NCI-H748 (cell line): Measurements from ENCODE around the gene WDFY3.

ENCODE experiments used
- DNase-seq: peaks from one replicate; lab custom pipeline; 2025; ENCODE audit not compliant: unreplicated experiment; lab: John Stamatoyannopoulos, UW

WDFY3 gene

DNA sequence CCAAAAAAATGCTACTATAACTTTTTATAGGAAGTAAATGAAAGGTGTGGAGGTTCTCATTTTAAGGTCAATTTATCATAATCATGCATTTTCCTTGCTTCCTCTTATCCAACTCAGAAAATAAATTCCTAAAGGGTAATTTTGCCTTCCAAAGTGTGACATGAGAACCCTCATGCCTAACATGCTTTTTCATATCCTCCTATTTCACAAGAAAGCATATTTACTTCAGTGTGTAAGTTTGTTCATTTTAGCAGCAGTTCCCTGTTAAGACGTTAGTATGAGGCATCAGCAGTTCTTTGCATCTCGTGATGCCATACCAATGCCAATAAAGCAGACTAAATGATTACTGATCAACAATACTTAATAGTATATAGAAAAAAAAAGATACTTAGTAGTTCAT, 18.4 kb downstream of the WDFY3 start:
- no peak for DNase-seq

DNA sequence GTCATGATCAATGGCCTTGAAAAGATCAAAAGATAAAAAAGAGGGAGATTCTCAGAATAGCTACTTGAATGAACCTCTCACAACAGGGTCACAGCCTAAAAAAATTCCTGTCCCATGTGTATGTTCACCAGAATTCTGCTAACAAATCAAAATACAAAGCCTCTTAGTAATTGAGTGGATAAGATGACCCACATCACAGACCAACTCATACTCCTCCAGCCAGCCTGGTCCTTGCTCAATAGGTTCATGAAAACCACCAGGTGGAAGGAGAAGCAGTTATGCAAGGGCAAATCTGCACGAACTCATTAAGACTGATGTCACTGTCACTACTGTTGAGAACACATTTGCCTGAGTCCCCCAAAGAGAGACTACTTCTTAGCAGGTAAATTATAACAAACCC, 21.5 kb downstream of the WDFY3 start:
- no peak for DNase-seq

DNA sequence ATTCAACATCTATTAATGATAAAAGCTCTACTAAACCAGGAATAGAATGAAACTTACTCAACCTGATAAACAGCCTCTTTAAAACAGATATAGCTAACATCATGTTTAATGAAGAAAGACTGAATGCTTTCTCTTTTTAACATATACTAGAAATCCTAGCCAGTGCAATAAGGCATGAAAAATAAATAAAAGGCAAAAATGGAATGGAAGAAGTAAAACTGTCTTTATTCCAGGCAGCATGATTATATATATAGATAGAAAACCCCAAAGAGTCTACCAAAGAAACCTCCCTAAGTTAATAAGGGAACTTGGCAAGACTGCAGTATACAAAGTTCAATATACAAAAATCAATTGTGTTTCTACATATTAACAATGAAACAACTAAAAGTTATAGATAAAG, 25.5 kb downstream of the WDFY3 start:
- DNase-seq: no peak

DNA sequence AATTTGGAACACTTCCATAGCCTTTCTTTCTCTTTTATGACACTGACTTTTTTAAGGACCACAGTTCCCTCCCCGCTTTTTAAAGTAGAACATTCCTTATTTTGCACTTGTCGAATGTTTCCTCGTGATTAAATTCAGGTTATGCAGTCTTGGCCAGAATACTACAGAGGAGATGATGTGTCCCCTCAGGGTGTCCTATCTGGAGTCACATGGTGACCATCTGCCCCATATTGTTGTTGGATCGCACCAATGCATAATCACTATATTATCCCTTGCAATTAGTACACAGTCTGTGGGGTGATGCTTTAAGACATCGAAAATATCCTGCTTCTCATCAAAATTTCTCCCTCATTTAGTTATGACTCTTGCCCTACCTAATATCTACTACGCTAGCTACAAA, 27.4 kb downstream of the WDFY3 start:
- no peak for DNase-seq

DNA sequence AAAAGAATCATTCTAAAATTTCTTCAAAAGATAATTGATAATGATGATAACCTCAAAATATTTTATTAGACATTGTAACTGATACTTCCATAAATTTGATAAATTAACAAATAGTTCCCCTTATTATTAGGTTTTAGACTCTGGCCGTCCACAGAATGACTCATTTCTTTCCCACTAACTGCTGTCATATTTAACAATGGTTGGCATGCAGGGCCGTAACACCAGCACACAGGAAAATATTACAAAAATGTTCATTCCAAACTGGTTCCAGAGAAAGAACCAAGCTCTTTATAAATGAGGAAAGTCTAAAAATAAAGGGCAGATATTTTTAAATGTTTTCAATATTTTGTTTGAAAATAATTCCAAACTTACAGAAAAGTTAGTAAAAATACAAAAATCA, 28.2 kb downstream of the WDFY3 start:
- no peak for DNase-seq

DNA sequence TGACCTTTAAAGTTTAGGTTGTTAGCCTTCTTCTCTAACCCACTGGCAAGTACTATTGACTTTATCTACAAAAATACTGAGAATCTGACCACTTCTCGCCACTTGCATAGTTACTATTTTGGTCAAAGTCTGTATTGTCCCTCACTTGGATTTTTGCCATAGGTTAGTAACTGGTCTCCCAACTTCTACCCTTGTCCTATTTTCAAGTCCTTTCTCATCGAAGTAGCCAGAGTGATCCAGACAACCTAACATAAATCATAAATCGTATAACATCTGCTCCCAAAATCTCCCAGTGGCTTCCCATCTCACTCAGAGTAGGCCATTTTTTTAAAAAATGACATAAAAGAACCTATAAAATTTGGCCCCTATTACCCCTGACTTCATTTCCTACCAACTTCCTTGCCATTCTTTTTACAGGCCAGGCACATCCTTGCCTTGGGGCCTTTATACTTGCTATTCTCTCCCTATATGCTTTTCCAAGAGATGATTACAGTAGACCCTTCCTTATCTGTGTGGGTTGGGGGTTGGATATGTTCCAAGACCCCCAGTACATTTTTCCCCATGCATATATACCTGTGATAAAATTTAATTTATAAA, 29.0 kb downstream of the WDFY3 start:
- DNase-seq: no peak

DNA sequence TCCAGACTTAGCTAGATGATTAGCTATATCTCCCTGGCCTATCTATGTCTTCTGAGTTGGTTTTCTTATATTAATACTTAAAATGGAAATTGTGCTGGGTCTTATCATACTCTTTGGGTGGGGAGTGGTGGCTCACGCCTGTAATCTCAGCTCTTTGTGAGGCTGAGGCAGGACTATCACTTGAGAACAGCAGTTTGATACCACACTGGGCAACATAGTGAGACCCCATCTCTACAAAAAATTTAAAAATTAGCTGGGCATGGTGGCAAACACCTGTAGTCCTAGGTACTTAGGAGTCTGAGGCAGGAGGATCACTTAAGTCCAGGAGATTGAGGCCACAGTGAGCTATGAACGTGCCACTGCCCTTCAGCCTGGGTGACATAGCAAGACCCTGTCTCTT, 30.4 kb downstream of the WDFY3 start:
- DNase-seq: no peak

DNA sequence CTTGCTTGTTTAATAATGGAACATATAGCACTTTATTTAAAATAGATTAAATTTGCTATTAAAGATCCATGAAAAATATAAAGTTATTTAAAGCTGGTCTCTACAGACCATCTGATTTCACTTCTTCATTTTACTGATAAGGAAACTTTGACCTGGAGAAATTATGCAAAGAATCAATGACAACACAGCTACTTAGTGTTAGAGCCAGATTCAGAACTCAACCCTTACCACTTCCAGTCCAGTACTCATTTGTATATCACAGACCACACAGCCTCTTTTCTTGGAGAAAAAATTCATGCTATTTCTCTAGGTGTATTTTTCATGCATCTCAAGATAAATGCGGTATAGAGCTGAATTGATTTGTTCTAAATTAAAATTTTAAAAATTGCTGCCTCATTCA, 34.0 kb downstream of the WDFY3 start:
- DNase-seq: no peak

DNA sequence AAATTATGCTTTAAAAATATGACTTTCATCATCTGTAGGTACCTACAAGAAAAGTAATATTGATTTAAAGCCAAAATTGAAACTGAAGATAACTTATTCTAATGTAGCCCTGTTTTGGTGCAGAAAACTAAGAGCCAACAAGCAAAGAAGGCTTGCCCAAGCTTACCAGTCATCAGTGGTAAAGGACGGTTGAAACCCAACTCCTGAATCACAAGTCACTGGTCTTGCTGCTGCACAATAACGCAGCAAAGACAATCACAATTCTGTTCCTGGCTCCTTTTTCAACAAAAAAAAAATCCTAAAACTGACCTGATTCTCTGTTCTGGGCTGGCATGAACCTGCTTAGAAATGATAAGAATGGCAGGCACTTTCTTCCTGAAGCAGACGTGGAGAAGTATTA, 34.5 kb downstream of the WDFY3 start:
- no peak for DNase-seq

DNA sequence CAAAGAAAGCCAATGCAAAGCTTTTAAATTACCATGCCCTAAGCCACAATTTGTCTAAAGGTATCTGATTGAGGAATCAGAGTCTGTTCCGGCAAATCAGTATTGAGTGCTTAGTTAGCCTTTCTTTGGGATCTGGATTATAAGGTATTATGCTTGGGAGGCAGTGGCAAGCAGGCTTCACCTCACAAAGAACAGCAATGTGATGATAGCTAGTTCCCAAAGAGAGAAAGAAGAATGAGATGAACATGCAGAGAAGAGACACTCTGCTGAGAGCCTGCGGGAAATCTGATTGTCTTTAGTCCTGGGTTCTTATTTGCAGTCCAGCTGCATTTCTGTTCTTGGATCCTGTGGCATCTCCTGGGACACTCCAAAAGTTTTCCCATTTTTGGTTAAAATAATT, 35.2 kb downstream of the WDFY3 start:
- DNase-seq: no peak

DNA sequence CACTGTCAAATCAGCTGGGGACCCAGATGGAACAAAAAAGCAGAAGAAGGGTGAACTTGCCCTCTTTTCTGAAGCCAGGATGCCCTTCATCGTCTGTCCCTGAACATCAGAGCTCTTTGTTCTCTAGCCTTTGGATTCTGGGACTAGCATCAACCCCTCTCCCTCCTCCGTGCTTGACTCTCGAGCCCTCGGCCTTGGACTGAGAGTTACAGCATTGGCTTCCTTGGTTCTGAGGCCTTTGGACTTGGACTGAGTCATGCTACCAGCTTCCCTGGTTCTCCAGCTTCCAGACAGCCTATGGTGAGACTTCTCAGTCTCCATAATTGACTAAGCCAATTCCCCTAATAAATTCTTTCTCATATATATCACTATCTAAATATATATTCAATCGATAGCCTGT, 38.4 kb downstream of the WDFY3 start:
- DNase-seq: no peak

DNA sequence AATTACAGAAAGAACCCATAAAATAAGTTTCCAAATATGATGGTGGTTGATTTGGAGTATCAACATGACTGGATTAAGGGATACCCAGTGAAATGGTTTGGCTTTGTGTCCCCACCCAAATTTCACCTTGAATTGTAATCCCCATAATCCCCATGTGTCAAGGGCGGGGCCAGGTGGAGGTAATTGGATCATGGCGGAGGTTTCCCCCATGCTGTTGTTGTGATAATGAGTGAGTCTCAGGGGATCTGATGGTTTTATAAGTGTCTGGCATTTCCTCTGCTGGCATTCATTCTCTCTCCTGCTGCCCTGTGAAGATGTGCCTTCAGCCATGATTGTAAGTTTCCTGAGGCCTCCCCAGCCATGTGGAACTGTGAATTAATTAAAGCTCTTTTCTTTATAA, 39.1 kb downstream of the WDFY3 start:
- DNase-seq: no peak

DNA sequence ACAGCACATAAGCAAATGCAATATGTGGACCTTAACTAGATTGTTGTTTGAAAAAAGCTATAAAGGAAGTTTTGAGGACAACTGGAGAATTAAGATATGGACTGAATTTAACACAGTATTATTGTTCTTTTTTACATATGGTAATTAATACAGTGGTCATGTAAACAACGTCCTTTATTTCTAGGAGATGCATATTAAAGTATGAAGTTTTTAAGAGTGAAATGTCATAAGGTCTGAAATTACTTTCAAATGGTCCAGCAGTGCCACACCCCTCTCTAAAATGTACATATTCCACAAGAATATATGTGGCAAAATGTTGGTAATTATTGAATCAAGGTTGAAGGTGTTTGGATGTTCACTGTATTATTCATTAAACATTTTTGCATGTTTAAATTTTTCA, 40.9 kb downstream of the WDFY3 start:
- no peak for DNase-seq

DNA sequence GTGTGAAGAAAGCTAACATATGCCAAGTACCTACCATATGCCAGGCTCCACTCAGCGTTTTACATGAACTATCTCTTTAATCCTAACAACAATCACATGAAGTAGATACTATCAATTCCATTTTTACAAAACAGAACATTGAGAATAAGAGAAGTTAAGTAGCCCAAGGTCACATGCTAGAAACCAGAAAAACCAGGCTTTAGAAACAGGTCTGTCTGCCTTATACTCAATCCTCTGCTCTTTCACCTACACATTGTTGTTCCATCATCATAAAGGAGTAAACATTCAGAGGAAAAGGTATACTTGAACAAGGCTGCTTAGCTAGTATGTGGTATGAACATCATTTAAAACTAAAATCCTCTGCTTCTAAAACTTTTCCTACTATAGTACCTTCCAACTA, 42.1 kb downstream of the WDFY3 start:
- DNase-seq: no peak

DNA sequence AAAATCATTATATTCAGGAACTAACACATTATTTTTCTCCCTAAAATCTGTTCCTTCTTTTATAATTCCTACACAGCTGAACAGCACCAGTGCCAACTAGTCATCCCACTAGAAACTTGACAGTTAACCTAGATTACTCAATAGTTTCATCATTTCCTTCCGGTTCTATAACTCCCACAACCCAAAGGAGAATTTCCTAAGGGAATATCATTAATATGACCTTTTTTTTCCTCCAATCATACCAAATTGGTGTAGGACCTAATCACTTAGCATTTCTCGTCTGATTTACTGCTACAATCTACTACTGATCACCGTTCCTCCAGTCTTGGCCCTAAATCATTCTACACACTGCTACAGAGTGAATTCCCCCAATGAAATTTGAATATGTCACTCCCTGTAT, 45.9 kb downstream of the WDFY3 start:
- no peak for DNase-seq

DNA sequence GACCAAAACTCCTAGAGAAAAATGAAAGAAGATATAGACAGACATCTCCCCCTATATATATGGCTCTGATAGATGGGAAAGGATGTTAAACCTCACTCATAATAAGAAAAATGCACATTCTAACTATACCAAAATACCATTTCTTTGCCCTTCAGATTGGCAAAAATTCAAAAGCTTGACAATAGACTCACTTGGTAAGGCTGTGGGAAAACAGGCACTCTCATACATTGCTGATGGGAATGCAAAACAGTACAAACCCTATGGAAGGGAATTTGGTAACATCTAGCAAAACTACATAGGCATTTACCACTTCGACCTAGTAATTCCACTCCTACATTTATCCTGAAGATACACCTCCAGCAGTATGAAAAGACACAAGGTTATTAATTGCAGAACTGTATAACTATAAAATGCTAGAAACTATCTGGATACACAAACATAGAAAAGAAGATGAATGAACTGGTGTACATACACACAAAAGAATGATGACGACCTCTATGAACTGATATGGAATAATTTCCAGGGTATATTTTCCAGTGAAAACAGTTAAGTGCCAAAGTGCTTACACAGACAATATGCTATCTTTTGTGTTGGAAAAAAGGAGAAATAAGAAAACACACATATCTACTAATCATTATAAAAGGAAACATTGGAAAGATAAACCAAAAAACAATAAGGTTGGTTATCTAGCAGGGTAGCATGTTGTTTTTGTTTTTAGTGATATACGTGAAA, 48.5 kb downstream of the WDFY3 start:
- DNase-seq: no peak

DNA sequence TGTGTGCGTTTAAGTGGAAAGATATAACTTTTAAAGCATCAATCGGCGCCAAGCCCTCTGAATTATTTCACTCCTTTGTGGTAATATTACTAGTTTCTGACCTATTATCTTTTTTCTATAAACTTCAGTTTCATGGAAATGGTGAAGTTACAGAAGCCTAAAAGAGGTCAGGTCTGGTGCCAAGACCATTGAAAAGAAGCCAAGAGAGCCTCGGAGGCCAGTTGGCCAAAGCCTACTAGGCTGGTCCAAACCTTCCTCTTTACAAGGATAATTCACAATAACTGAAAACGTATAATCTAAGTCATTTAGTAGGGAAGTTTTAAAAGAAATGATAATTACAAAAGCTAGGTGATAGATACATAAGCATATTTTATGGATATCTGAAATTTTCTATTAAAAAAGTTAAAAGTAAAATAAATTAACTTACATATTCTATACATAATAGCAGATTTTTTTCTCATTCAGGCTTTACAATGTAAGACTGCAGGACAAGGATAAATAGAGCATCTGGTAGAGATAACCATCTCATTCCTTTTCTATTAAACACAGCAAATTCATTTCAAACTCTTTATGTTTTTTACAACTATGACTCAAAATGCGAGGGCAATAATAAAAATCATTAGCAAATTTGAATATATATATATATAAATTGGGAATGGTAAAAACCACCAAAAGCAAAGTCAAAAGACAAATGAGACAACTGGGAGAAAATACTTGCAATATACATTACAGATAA, 49.2 kb downstream of the WDFY3 start:
- DNase-seq: no peak

DNA sequence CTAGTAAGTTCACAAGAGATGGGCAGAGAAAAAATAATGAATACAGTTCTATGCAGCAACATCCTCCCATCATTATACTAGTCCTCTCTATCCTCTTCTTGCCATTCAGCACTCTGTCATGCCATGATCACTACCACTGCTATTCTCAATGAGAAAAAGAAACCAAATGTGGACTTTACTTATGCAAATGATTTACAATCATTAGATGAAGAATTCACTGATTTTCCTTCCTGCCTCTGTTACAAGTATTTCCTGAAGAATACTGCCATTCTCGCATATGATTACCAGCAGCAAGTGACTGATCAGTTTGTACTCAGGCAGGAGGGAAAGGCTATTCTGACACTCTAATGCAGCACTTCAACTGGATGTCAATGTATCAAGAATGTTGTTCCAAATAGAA, 50.3 kb downstream of the WDFY3 start:
- no peak for DNase-seq

DNA sequence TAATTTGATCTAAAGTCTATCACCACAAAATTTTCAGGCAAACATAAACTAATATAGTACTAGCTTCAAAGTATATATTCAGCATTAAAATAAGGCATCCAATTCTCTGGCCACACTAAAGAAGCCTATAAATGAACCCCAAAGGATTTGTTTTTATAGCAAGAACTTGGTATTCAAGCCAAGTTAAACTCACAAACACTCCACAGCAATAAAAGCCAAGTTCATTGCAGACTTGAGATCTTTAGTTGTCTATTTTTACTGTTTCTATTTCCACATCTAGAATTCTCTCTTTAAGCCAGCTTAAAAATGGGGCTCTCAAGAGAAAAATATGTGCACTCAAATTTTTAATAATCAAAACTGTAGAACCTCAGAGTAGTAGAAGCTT, 51.1 kb downstream of the WDFY3 start:
- DNase-seq: no peak

DNA sequence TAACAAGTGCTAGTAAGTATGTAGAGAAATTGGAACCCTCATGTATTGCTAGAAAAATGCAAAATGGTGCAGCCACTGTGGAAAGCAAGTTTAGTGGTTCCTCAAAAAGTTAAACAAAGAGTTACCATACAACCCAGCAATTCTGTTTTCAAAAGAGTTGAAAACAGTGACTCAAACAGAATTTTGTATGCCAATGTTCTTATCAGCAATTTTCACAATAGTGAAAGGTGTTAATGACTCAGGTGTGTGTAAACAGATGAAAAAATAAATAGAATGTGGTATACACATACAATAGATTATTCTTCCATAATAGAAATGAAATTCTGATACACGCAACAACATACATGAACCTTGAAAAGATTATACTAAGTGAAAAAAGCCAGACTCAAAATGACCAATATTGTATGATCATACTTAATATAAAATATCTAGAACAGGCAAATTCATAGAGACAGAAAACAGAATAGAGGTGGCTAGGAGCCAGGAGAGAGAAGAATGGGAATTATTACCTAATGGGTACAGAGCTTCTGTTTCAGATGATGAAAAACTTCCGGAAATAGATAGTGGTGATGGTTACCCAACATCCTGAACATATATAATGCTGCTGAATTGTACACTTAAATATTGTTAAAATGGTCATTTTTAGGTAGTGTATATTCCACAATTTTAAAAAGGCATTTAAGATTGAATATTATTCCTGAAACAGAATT, 51.6 kb downstream of the WDFY3 start:
- no peak for DNase-seq

DNA sequence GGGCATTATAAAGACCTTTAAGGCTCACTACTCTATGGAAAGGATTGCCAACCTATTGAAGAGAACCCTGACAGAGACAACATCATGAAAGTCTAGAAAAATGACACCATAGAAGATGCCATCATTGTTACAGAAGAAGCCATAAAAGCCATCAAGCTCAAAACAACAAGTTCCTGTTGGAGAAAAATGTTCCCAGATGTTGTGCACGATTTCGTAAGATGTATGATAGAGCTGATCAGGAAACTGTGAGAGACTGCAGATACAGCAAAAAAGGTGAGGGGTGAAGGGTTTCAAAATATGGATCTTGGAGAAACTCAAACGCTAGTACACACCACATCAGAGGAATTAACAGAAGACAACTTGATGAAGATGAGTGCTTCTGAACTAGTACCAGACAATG, 53.3 kb downstream of the WDFY3 start:
- no peak for DNase-seq

DNA sequence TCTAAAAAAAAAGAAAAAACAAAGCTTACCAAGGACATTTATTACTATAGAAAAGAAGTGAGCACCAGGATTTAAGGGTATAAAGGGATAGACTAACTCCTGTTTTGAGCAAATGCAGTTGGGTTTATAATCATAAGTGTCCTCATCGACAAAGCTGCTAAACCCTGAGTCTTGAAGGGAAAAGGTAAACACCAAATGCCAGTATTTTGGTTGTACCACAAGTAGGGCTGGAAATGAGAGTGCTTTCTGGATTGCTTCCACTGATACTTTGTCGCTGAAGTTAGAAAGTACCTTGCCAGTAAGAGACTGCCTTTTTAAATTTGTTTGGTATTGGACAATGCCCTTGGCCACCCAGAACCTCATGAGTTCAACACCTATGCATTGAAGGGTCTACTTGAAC, 53.7 kb downstream of the WDFY3 start:
- DNase-seq: no peak
